CD4-positive, alpha-beta T cell treated with Interleukin-6 at 100 ng/mL for 8 hours (primary cell): ENCODE results near the gene HIC1.

Experiments used
- DNase-seq: peaks from one replicate; pipeline ENCODE4 v3.0.0-alpha.2; 2020; ENCODE audit warnings: mixed read lengths, low spot score

HIC1 gene

DNA sequence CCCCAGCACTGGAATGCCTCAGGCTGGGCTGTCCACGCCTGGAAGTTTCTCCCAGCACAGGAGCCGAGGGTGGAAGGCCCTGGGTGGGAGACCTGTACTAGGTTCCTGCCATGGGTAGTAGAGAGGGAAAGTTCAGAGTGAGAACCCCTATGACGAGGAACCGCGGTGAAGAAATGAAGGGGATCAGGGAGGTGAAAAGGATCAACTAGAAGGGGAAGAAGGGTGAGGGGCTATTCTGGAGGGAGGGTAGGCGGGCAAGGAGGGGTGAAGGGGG, 5.4 kb downstream of the HIC1 start:
- no peak for DNase-seq

DNA sequence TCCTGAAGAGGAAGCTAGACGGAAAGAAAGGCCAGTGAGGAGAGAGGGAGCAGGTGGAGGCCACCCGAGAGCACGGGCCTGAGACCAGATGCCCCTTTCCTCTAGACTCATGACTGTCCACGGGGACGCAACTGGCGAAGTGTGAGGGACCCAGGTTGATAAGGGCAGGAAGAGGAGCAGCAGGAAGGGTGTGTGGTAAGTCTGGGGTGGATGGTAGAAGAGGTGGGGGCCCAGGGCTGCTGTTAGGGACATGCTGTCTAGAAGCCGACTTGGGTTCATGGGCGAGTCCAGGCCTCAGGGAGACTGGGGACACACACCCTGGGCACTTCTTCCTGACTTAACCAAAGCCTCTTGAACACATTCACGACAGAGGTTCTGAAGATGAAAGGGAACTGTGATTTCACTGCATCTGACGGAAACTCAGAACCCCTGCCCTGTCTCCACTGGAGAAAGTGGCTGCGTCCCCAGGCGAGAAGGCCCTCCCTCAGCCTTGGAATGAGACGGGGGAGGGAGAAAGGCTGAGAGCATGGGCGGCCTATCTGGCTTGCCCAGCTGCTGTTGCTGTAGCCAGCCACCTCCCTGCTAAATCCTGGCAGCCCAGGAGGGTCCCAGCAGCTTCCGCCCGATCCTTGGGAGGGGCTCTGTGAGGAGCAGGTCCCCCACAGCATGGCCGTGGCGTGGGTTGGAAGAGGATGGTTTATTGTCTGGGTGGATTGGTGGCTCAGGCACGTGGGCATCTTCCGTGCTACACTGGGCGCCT, 6.0 kb downstream of the HIC1 start:
- DNase-seq = no peak

DNA sequence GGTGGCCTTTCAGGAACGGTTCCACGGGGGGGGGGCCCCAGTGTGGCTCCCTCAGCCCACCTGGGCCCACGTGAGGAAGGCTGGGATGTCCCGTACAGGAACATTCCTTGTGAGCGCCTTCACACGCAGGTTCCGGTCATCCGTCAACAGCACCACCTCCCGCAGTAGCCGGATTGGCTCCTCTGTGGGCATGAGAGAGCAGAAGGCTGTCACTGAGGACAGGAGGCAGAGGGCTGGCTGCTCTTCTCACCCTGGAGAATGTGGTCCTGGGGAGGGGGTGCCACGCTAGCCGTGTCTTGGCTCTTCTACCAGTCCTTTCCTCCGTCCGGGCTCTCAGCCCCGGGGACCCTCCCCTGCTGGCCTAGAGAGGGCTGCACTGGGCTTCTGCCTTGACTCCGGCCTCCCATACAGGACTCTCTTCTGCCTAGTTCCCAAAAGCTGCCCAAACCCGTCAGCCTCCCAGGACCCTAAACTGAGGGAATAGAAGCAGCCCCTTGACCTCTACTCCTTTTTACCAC, 6.6 kb downstream of the HIC1 start:
- no peak for DNase-seq

DNA sequence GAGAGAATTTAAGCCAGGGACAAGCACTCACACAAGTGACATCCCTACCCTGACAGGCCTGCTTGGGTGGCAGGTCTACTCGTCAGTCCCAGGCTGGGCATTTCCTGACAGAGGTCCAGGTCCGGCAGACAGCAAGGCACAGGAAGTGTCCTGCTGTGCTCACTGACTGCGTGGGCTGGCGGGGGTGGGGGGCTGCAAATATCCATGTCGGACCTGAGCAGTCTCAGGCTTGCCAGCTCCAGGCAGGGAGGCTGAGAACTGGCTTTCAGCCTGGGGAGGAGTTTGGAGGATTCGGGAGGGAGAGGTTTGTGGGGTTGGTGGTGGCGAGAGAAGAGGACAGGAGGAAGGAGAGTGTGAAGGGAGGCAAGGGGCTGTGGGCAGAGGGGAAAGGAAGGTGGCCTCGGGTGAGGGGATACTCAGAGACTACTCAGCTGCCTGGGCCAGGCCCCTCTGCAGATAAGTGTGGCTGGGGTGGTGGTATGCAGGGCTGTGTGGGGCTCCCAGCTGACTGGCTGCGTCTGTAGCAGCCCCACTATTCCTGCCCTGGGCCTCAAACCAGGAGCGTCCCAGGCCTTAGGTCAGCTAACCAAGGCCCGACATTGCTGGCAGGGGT, 7.8 kb downstream of the HIC1 start:
- no peak for DNase-seq

DNA sequence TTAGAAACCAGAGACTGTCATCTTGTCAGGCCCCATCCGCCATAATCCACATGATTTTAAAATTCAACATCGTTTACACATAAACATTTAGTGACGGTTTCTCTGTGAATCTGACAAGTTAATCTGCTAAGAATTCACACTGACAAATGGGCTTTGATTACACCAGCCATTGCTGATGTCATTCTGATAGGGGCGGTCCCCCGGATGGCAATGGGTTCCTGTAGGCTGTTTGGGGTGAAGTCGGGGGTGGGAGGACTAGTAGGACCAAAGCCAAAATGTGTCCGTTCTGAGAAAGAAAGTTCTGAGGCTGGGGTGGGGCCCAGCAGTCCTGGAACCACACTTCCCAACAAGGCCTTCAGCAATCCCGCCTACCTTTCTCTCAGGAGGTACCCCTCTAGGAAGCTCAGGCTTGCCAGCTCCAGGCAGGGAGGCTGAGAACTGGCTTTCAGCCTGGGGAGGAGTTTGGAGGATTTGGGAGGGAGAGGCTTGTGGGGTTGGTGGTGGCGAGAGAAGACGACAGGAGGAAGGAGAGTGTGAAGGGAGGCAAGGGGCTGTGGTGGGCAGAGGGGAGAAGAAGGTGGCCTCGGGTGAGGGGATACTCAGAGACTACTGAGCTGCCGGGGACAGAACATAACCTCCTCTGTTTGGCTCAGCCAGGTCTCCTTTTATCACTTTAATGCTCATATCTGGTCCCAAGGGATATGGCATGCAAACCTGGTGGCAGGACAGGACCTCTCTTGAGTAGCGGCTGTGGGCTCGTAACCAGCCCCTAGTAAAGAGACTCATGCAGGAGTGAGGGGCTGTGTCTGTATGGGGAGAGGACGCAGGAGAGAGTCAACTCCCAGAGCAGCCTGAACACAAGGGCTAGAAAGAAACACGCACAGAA, 8.6 kb downstream of the HIC1 start:
- DNase-seq = no peak

DNA sequence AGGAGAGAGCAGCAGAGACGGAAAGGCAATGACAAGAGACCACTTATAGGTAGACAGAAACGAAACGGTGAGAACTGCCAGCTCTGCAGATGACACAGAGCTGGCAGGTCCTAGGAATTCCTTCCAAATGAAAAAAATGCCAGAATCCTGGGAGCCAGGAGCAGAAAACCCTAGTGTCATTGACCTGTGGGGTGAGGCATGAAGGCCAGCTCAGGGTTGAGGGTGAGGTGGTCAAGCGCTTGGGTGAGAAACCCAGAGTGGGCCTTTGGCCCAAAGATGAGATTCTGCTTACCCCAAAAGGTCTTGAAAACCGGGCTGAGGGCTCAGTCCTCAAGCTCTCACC, 9.2 kb downstream of the HIC1 start:
- DNase-seq = no peak

DNA sequence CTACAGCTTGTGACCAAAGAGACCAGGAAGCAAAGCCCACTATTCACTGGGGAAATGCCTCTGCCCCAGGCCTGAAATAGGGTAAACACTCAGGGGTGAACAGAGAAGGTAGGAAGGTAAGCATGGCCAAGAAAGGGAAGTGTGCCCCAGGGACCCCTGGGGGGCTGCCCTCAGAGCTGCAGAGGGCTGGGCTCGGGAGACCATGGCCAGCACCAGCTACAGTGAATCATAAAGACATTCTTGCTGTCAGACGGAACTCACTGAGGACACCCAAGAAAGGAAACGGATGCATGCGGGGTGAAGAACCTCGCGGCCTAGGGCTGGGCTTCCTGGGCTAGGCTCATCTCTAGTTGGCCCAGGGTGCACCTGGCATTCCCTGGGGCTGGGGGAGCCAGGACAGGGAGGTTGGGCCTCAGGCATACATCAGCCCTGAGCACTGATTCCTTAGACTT, 9.6 kb downstream of the HIC1 start:
- no peak for DNase-seq

DNA sequence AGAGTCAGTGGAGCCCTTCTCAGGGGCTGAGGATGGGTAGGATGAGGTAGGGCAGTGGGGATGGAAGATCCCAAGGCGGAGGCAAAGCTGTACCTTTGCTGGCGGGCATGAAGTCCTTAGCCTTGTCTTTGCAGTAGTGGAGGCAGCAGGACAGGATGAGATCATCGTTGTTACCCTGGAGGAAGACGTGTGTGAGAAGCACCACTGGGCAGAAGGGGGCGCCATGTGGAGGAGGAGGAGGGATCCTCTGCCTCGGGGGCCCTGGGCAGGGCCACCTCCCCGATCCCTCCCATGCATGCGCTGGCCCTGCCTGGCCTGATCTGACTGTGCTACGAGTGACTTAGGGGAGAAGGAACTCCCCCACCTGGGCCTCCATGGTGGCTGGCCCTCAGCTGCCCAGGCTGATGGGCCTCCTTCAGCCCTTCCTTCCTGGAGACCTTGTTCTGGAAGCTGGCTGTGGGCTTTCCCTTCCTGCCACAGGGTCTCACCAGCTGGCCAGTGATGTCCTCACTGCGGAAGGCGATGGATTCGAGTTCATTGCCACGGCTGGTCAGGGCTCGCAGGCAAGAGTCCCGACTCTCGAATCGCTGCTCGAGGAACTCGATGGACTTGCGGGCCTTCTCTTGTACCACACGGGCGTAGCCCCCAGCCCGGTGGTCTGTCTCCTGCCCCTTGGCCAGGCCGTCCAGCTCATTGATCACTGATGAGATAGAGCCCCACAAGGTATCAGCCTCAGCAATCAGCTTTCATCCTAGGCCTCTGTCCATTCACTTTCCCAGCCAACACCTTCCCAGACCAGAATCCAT, 10.3 kb downstream of the HIC1 start:
- no peak for DNase-seq

DNA sequence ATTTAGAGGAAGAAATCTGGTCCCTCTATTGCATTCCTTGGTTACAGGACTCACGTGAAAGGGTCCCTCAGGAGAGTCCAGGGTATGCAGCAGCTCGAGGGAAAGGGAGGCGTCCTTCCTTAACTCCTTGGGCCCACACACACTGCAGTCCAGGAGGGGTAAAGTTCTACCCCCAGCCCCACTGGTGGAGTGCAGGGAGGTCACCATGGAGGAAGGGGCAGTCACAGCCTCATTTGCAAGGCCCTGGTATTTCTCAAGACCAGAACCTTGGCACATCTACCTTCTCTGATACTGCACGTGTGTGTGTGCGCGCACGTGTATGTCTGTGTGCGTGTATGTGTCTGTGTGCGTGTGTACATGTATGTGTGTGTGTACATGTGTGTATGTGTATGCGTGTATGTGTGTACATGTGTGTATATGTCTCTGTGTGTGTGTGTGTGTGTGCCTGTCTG, 11.1 kb downstream of the HIC1 start:
- no peak for DNase-seq

DNA sequence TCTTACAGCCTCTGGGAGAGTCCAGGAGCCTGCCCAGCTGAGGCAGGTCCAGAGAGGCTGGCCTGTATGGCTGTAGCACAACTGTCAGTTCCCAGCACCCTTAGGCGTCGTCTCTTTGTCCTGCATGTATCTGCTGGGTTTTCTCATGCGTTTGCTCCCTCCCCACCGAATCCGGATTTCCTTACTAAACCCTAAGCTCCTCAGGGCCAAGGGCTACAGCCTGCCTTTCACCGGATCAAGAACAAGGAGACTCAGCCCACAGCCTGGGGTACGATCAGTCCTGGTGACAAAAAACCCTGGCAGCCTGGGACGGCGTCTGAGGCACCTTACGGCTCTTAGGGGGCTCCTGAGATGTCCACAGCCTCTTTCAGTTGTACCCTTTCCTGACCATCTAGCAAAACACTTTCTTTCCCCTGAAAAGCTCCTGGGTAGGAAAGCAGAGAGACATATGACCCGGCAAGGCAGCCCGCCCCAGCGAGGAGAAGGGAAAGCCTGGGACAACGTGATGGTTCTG, 12.2 kb downstream of the HIC1 start:
- DNase-seq = no peak

DNA sequence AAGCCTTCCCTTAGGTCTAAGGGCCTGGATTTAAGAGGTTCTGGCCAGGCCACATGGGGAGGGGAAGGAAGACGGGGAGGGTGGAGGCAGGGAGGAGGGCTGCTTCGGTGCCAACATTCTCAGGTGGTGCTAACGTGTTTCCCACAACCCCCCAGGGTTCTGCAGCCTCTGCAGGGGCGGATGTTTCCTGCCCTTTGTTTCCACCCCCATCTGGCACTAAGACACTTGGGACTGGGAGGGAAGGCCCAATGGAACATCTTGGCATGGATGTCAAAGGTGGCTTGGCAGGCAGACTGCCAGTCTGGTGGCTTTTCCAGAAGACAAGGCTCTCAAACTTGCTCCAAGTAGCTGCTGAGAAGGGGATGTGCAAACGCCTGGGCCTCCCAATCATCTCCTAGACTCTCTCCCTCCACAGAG, 12.7 kb downstream of the HIC1 start:
- no peak for DNase-seq

DNA sequence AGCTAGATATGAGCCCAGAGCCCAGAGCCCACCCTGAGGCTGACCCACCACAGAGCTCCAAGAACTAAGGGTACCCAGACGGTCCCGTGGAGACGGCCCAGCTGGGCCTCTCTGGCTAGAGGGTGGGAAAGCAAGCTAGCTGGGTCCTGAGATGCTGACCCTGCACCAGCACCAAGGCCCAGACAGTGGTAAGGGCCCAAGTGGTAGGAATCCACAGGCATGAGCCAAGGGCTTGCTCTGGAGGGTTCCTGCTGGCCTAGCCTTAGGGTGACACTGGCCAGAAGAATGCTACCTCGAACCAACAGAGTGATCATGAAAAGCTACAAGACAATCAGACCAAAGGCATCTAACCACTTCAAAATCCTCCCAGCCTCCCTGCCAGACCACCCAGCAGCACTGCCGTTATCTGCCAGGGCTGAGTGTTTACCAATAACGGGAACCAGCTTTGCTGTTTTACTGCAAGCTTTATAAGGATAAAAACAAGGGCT, 13.2 kb downstream of the HIC1 start:
- no peak for DNase-seq

DNA sequence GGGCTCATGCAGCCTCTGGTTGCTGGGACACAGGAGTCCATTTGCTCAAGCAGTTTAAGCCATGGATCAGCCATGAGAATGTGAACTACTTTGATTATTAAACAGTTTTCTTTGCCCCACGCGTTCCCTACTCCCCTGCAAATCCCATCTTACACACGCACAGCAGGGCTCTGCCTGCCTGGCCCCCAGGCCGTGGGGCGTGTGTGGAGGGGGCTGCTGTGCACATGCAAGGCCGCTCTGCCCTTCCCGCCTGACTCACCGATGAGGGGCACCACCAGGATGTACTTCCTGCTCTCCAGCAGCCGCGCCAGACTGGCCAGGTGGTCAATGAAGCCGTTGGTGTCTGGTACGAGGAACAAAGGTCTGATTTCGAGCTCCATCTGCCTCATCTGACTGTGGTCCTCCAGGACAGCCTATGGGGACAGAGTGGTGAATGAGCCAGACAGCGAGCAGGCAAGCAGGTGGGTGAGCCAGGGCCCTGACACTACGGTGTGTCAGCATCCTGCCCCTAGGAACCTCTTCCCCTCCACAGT, 13.7 kb downstream of the HIC1 start:
- no peak for DNase-seq

DNA sequence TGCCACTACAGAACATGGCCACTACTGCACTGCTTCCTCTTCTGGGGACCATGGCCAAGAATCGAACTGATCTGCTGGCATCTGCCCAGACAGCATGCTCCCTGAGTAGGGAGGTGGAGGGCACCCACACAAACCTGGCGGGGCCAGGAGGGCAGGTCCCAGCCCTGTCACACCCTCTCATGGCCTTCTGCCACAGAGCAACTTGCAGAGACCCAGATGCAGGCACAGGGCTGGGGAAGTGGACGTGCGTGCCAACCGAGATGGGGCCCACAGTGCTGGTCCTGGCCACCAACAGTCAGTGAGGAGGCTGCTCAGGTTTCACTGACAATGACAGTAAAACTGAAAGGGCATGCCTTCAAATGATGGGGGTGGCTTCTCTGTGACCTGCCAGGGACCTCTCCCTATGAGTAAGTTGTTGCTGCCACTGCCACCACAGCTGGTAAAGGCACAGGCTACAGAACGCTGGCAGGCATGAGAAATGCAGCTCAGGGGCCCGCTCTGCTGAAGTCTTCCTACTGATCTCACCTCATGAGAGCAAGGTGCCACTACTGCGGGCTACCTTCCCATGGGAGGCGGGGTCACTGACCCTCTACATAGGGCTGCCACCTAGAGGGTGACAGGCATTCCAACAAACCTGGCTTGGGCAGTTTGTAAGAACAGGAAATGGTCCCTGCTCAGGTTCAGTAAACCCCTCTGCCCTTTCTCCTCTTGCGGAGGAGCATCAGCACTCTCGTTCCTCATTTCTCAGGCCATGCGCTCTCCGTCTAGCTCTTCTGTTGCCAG, 15.5 kb downstream of the HIC1 start:
- DNase-seq = no peak

DNA sequence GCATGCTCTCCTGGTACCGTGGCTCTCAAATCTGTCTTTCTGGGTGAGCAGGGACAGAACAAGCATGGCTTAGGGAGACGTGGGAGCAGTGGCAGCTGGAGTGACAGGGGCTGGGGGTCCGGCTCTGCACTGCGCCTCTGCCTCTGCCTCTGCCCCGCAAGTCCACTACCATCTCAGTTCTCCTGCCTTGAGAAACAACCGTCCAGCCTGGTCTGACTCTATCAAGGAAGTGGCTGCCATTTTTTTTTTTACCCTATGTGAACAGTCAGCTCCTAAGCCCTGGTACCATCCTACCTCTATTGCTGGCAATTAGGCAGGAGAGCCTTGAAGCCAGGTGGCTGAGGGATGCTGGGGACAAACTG, 16.1 kb downstream of the HIC1 start:
- no peak for DNase-seq

DNA sequence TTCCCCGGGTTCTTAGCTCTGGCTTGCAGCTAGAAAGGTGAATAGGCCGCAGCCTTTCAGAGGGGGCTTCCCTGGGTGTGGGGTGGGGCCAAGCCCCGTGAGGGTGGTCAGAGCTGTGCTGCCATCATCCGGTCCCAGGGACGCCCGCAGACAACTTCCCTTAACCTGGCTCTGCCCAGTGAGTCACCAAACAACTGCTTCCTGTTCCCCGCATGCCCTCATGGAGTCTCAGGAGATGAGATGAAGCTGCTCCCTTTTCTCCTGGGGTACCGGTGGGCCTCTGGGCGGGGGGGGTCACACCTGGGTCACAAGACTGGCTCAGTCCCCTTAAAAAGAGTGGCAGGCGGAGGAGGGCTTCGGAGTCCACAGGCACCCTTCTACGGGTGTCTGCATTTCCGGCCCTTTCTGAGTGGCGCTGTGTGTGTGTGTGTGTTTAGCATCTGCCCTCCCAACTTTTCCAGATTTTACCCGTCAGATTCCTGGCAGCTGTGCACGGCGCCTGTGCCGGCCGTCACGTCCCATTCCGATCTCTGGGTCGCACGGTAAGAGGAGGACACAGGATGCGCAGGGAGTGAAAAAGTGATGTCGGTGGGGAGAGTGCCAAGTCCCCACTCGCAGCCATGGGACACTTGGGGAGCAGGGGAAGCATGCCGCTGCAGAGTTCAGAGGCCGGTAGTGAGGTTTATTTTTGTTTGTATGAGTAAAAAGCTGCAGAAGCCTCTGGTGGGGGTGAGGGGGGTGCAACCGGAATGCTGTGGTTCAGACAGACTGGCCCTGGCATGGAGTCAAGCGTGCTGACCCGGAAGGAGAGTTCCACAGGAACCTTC, 16.8 kb downstream of the HIC1 start:
- DNase-seq = no peak

DNA sequence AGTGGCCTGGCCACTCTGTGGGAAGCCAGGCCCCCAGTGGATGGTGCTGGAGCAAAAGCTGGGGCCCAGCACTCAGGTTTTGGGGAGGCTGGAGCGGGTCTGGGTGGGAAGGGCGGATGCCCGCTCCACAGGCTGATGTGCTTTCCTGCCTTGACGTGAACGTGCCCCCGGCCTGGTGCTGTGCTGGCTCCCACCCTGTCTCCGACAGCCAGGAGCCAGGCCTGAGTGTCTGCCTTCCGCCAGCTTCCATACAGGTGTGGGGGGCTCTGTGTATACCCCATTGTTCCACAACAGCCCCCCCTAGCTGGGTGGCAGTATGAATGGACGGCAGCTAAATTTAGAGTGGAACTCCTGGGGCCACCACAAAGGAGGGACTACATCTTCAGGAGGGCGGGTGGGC, 20.0 kb downstream of the HIC1 start:
- no peak for DNase-seq

DNA sequence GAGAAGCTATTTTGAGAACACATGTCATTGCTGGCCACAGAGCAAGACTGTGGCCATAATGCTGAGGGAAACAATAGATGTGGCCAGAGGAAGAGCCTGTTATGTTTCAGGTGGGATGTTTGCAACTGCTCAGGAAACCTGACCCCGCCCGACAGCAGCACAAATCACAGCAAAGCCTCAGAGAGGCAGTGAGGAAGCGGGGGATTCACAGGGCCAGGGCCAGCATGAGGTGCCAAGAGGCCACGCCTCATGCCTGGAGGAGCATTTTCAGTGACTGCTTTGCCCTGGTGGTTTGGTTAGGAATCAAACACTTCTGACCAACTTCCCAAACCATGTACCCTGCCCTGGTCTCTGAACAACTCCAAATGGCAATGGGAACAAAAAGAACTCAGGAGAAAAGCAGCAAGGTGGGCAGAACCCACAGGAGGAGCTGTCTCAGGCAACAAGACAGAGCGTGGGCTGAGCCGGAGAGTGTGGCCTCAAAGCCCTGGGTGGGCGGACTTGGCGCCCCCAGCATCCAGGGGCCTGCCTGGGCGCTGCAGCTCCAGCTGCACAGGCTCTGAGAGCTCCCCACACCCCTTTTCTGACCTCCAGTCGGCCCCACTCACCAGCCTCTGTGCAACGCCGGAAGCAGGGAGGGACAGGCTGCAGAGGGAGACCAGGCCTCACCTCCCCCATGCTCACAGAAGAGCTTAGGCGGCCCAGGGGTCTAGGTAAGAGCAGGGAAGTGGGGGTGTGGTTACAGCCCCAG, 20.6 kb downstream of the HIC1 start:
- no peak for DNase-seq
